ENCODE data around the gene RAP1GAP.
A peak's percentile ranks its signal among the peaks of the same experiment; 100 is the strongest.

DNA sequence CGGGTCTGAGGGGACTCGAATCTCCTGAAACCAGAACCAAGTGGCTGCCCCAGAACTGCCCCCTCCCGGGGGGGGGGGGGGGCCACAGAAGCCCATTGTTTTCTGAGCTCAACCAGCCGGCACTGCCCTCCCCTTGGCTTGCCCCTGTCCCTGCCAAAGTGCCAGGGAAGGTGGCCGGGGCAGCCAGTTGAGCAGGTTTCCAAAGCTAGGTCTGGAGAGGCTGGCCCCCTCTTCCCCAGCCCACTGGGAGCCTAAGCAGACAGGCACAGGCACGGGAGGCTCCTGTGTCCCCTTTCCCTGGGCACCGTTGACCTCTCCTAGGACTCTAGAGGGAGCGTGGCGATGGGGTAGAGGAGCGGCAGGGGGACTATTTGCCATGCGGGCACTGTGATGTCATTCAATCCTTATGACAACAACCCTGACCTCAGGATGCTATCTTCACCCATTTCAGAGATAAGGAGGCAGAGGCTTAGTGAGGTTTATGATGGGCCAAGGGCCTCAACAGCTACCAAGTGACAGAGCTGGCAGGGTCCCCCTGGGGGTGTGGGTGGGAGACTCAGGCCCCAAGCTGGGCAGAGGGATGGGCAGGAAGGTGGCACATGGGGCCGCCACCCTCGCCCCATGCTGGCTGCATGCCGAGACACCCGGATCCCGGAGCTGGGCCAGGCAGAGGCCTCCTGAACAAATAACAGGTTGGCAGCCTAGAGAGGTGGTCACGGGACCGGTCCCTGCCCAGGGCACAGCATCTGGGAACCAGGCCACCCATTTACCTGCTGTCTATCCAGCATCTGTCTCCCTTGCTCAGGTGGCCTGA, 35.0 kb downstream of the RAP1GAP start:
- no peak for TF ChIP-seq POLR2AphosphoS5 (IDR thresholded peaks at IDR 0.05)
- TF ChIP-seq CTCF (IDR thresholded peaks at IDR 0.05), result peak in 1 of 3 donors; percentile 13
- TF ChIP-seq POLR2A (IDR thresholded peaks at IDR 0.05), result no peak
